ENCODE measurements around the gene KRT81.
"Not testable (repeated sequence)": the region's sequence is repeated elsewhere in the genome, so short reads cannot be mapped to it uniquely, and the experiment has no call there.

KRT81 gene

DNA sequence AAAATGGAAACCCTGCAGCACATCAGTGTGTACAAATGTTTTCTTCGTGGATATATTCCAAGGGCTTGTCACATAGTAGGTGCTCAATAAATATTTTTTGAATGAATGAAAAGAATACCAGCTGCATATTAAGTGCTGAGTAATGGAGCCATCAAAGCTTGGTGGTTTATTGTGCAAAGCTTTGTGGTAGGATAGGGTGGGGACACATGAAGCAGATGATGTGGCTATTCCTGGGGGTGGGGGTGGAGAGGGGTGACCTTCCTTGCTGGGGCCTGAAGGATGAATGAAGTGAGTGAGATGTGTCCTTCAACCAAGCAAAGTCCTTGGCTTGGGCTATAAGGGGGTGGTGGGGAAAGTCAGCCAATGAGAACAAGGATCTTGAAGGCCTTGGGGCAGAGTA, 4.3 kb upstream of the KRT81 start:
- DNase-seq, result no peak

DNA sequence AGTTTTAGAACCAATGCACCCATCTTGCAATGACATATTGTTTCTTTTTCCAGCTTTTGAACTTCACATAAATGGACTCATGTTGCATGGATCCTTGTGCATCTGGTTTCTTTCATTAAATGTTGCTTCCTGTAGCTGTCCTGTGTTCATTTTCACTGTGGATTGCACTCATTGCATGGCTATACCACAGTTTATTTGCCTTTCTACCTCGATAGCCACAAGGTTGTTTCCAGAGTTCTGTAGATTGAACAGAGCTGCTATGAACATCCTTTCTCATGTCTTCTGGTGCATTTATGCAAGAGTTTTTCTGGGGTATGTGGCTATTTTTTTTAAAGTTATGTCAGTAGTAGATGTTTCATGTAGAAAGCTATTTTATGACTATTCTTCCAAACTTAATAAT, 3.5 kb upstream of the KRT81 start:
- DNase-seq, result no peak

DNA sequence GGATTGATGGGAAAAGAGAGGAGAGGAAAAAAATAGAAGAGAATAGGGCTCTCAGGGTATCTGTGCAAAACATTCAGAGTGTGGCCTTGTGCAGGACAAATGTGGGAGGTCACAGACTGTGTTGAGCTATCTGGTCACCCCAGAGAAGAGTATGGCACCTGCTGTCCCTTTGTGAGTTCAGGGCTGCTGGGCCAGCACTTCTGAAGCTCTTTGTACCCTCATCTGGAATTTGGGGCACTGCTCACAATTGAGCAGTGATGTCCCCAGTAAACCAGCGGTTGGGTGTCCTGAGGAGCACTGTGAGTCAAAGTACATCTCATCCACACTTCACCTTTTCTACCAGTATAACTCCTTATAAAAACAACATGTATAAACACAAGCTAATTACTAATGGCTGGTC, 2.6 kb upstream of the KRT81 start:
- no peak for DNase-seq

DNA sequence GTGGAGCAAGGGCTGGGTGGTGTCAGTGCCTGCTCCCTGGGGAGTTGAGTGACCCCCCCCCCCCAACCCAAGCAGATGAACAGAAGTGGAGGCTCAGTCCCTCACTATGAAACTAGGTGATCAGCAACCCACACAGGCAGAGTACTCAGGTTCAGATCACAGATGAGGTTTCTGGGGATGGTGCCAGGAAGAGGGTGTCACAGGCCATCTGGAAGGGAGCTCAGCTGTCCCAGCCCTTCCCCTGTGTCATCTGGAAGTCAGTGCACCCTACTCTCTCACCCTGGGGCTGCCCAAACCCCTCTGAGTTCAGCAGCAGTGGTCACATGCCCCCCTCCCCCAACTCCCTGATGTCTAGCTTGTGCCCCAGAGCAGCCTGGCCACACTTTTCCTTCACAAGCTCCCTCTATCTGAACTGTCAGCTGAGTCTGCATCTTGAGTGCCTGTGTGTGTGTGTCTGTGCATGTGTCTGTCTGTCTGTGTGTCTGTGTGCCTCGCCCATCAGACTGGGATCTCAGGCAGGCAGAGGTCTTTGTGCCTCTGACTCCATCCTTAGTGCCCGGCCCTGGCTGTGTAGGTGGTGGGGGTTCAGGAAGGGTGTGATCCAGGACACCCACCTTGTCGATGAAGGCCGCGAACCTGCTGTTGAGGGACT, 725 bp downstream of the KRT81 start:
- DNase-seq, result not testable (repeated sequence)

DNA sequence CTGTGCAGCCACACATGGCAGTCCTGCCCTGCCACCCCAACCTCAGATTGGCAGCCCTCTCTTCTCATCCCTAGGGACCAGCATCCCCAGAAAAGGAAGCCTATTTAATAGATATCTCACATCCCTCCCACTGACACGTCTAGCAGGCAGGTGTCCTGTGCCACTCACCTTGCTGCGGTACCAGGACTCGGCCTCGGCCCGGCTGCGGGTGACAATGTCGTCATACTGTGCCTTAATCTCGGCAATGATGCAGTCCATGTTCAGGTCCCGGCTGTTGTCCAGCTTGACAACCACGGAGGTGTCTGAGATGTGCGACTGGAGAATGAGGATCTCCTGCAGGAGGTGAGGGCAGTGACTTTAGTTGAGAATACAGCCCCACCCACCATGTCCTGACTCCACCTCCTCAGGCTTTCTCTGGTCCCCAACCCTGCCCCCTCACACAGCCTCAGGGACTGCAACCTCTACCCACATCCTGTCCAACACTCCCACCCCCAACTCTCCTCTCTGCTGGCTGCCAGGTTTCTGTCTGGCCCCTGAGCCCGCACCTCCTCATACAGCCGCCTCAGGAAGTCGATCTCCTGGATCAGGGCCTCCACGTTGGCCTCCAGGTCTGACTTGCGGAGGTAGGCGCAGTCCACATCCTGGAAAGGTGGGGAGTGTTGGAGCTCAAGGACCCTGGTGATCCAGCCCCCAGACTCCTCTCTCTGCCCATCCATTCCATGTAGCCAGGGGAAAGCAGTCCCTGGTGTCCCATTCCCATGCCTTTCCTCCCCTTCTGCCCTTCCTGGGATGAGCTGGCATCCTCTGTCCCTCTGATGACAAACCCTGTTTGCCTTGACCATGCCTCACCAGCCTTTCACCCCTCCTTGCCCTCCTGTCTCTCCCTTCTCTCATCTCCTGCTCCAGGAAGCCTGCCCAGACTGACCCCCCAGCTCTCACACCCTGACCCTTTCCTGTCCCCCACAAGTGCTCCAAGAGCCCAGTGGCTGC, 3.2 kb downstream of the KRT81 start:
- DNase-seq, result not testable (repeated sequence)

DNA sequence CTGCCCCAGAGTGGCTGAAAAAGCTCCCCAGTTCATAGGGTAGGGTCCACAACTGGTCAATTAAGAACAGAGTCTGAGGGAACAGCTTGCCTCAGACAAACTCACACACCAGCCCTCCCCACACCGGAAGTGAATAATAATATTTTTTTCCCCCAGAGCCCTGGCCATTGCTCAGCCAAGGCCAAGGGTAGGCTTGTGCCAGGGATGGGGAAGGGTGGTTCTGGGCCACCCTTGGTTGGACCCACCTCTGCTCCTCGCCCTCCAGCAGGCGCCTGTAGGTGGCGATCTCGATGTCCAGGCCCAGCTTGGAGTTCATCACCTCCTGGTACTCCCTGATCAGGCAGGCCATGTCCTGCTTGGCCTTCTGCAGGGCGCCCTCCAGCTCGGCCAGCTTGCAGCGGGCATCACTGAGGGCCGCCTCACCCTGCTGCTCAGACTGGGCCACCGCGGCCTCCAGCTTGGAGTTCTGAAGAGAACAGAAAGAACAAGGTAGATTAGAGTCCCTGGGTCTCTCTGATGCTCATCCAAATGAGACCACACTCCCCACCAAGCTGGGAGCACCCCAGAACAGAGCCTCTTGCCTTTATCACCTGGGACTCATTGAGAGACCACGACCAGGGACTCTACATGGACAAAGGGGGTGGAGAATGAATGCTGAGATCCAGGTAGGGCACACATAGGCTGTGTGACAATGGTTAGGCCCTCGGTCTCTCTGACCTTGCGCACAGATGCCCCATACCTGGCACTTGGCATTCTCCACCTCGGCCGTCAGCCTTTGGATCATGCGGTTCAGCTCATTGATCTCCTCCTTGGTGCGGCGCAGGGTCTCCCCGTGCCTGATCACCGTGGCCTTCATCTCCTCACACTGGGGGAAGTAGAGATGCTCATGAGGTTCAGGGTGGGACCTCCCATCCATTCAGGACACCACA, 4.2 kb downstream of the KRT81 start:
- DNase-seq, result not testable (repeated sequence)

DNA sequence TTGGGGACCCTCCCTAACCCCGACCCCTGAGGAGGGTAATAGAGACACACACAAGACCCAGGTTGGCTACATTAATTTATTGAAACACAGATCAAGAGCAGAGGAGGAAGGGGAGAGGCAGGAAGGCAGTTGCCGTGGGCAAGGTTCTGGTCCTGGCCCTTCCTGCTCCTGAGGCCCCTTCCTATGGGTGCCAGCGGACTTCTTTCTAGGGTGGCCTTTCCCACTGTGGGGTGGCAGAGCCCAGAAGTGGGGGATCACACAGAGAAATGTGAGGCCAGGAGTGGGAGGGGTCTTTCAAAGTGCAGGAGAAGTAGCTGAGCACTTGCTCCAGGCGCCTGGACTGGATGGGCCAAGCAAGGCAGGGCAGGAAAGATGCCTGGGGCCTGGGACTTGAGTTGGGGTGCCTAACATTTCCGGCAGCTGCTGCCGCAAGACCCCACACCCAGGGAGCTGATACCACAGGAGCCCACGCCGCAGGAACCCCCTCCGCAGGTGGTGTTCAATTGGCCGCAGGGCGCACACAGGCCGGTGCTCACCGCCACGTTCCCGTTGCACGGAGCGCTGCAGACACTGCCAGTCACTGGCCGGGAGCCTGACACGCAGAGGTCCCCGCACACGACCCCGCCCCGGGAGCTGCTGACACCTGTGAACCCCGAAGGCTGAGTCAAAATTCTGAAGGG, 5.3 kb downstream of the KRT81 start:
- DNase-seq, result no peak

DNA sequence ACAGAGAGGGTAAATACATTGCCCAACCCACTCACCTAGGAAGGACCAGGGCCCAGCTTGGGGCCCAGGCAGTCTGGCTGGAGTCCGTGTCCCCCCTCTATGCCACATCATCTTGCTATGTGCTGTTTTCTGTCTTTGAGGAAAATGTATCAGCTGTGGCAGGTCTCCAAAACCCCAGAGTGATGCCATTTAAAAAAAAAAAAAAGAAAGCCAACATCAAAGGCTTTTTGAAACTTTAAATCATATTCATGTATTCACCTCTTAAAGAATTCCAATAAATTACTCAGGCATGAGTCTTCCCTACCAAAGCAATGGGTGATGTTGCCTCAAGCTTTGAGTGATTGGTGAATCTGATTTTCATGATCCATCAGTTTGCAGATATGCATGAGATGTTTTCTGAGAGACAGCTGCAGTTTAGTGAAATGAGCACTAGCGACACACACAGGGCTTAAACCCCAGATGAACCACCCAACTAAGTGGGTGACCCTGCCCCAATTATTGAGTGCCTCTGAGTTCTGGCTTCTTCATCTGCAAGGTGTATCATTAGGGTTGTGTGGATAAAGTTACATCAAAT, 6.1 kb downstream of the KRT81 start:
- DNase-seq, result no peak

DNA sequence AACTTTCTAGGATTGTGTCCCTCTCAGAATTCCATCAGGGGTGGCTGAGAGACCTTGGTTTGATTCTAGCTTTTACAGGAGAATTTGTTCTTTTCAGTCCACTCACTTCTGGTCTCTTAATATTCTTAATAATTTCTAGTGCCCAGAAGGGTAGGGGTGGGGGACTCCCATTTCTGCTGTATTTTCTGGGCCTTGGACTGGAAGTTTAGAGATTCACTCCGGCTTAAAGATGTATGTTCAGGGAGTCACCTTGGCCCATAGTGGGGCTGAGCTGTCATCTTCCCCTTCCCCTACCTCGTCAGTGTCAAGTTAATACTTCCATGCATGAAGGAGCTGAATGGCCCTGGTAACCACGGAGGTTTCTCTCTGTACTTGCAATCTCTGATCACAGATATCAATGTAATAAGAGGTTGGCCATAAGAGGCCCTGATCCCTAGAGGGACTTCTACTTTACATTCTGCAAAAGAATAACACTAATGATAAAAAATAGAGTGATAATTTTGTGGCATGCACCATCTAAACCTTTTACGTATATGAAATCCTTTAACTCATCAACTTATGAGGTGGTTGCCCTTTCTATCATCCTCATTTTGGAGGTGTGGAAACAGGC, 6.7 kb downstream of the KRT81 start:
- DNase-seq, result no peak

DNA sequence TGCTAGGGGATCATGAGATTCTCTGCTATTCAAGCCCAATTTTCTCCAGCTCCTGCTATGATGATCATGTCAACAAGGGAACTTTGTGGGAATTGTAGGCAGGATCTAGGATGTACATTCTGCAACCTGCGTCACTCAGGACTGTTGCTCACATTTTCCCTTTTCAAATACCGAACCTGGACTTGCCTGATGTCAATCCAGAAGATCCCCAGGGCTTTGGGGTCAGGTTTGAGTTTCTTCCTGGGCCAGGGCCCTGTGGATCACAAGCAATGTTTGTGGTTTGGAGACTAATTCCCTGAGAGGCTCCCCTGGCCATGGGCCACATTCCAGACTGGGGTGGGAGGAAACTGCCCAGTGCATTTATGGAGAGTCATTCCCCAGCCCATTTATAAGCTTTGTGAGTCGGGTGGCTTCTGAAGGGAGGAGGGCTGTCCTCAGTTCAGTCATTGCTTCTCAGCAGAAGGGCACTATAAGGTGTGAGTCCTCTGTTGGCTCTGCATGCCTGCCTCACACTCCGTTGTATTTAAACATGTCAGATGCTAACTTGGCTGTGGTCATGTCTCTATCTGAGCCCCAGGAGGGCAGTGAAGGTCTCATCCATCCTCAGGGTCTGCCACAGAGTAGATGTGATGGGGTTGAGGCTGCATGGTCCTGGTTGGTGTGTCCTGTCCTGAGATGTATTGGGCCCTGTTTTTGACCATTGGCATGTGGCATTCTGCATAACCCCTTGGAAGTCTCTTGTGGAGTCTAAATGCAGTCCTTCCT, 10.4 kb downstream of the KRT81 start:
- DNase-seq, result no peak

DNA sequence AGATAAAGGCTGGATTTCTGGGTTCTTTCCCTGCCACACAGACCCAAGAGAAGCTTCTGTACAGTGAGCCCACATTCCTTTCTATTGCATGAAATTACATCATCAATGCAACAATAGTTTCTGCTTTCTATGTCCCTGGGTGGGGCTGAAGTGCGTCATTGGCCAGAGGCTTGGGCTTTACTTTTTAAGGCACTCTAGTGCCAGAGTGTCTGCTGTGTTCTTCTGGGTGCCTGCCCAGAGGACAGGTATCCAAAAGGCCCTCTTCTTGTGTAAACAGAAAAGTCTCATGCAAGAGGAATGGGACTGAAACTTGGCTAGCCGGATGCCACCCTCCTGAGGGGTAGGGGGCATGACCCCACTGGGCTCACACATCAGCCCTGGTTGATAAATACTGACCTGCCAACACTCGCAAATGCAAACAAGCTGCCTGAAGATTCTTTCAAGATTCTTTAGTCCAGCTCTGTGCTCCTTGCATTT, 11.0 kb downstream of the KRT81 start:
- DNase-seq, result no peak

DNA sequence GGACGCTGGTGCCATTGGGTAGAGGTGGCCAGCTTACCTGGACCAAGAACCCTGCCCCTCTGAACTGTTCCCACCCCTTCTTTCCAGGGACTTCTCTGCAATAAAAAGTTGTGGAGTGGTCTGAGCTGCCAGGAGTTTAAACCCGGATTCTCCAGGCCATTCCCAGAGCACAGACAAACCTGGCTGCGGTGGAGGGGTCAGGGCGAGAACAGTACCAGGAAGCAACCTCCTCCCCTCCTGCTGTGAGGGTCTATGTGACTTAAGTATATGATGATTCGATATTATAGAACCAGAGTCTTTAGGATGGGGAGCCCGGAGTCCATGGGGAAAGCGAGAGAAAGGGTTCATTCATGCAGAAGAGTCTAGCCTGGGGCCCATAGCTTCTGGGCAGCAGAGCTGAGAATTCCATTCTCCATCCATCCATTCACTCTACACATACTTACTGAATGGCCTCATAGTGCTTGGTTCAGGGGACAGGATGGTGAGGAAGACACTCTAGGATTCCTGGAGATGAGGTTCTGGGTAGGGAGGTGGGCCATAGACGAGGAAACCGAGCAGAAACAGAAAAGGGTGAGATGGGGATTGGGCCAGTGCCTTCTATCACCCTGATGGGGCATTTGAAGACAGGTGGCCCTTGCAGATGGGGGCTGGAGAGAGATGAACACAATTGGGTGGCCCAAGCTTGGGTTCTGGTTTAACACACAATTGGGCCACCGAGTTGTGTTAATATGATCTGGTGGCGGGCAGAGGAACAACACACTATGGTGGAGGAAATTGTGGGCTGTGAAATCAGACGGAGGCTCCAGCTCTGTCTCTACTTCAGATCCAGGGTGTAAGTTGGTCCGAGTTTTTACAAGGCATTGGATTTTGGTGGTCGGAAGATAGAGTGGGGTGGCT, 11.7 kb downstream of the KRT81 start:
- no peak for DNase-seq

DNA sequence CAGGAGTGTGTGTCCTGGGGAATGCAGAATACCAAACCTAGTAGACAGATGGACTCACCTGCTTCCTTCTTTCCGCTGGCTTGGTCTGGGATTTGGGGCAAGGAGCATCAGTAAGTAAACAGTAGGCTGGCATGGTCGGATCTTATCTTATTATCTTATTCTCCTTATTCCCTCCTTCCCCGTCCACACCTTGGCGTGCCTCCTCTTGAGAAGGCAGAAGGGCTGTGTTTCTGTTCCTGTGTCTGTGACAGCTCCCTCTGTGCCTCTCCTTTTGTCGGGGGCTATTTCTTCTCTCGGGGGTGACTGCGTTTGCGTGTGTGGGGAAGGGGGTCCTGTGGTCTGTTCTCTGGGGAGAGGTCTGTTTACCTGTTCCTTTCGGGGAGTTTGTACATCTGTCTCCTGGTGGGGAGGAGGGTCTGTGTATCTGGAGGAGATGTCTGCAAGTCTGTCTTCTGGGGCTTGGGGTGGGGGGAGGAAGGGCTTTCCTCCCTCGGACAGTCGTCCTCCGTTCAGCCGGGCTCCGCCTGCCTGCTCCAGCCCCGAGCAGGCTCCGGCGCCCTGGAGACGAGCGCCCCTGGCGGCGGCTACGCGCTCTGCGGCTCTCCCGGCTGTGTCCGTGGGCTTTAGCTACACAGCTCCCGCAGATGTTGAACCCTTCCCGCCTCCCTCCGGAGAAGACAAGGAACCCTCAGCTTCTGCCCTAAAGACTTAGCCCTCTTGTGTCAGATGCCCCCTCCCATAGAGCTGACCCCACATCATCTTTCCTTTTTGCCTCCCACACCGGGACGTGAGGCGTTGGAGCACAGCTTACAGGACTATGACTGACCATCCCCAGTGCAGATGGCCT, 12.5 kb downstream of the KRT81 start:
- DNase-seq, result peak; percentile 74

DNA sequence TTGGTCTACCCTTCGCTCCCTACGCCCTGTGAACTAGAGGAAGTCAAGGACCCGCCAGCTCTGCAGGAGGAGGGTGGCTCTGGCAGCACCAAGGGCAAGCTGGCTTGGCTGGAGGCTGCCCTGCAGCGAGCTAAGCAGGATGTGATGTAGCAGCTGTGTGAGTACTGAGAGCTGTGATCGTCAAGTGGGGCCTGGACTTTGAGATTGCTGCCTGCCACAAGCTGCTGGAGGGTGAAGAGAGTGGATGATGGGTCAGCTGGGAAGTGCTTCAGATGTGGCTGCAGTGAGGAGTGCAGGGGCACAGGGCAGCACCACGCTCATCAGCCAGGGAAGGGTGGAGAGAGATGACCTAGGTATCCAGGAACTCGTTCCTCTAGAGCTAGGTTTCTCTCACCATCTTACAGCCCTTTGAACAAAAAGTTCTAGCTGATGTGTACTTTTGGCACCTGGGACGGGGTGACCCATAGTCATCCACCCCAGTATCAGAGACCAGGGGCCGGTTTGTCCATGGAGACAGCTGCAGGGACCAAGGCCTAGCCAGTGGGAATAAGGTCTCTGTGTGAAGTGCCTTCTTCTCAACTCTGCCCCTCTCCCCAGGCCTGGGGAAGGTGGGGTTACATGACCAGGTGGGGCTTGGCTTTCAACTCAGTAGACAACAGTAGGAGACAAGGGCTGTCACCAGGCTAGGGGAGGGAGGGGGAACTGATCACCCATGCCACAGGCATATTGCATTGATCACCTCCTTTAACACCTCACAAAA, 13.7 kb downstream of the KRT81 start:
- DNase-seq, result no peak

DNA sequence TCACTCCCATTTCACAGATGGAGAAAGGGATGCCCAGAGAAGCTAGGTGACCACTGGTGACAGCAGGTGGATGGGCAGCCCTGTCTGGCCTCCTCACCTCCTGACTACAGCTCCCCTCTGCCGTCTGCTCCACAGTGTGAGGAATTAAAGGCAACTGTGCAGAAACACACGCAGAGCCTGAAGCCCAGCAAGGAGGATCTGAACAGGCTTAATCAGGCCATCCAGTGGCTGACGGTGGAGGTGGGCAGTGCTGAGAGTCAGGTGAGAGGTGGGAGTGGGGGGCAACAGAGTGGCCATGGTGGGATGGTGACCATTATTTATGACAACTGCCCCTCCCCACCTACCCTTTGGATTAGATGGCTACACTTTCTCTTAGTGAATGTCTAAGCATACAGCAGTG, 15.6 kb downstream of the KRT81 start:
- DNase-seq, result no peak

DNA sequence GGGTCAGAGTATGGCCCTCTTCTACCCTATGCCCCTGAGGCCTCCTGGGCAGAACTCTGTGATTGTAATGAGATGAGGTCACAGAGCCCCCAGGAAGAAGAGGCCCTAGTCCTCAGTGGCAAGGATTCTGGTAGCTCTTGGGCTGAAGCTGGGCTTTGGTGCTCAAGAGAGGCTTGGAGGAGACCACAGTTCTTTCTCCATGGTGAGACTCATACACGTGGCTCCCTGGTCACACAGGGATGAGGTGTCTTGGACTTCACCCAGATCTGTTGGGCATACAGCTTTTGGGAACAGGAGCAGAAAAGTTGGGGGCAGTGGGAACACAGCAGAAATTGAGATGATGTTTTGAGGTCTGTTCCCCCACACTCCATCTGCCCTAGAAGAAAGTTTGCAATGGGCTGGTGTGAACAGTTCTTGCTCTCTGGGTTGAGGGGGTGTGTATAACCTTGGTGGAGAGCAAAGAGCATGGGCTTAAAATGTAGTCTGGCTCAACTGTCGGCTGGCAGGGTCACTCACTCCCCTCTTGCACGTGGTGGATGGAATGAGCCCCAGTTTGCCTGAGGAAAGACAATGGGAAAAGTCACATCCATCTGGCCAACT, 16.7 kb downstream of the KRT81 start, which contains the start of gene KRT86:
Gene KRT86, plus strand, starts transcription at position 125 of the 600 bp plus-strand sequence. CDS start 27,272 bp downstream, outside the sequence.
- no peak for DNase-seq

DNA sequence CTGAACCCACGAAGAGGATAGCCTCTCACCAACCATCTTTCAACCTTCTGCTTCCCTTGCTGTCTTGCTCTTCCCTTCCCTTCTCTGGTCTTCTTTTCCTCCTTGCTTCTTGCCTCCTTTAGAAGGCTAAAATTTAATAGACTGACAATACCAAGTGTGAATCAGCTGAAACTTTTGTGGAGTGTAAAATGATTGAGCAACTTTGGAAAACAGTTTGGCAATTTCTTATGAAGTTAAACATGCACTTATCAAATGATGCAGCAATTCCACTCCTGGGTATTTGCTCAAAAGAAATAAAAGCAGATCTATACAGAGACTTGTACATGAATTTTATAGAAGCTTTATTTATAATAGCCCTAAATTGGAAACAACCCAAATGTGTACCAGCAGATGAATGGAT, 20.2 kb downstream of the KRT81 start:
- no peak for DNase-seq

Data from stimulated activated CD4-positive, alpha-beta T cell treated with anti-CD3 and anti-CD28 coated beads, Interleukin-4, amount 100 ng/mL, for 24 hours (primary cell).